ENCODE measurements around the gene OR10H1.
"Not testable (repeated sequence)": the region's sequence is repeated elsewhere in the genome, so short reads cannot be mapped to it uniquely, and the experiment has no call there.

The OR10H1 gene

GRCh38 chr19:15774159-15774558, 41.3 kb downstream of the OR10H1 start:
- DNase-seq (ENCODE audit: low spot score): not testable (repeated sequence)

DNA sequence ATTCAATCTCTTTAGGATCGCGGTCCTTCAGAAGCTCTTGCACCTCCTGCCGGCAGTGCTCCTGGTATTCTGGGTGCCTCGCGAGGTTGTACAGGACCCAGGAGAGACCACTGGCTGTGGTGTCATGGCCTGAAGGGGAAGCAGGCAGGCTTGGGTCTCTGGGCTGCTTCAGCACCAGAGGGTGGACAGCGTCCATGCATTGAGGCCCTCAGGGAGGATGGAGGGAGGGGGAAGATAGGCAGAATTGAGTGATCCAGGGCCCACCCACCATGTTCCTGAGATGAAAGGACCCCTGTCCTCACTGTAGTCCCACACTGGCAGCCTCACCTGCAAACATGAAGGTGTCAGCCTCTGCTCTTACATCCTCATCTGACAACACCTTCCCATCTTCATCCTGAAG, 45.9 kb downstream of the OR10H1 start:
- no peak for DNase-seq (ENCODE audit: low spot score)

- DNase-seq (ENCODE audit: low spot score): peak; percentile 39
These were observed 55.4 kb downstream of the OR10H1 start for GRCh38 chr19:15759962-15760565.

GRCh38 chr19:15758379-15758778, 57.1 kb downstream of the OR10H1 start:
- DNase-seq (ENCODE audit: low spot score): no peak

Measured in HuH-7 (cell line).